HCT116 (cell line): ENCODE results near the gene AR. TPM values are rescaled to one million over a fixed set of nuclear protein-coding genes. Genes with fewer than 3 reads are reported as not detected.

Experiments
- ATAC-seq: fragments of 200-7000 bp; cut with Tn5 transposase; 2 replicates; pipeline ENCODE4 v1.9.1; 2020; ENCODE audit warnings: mild to moderate bottlenecking, moderate library complexity
- BruUV-seq: library from RNA; stranded (reverse); fragments of 400-500 nt; replicated peaks from 2 replicates; lab custom pipeline; 2021; lab: Mats Ljungman, UMichigan
- CTCF ChIA-PET: fragments of 300-600 bp; sonication (Branson Sonifier 250); formaldehyde crosslinking; loops from one replicate; lab custom pipeline; 2021; ENCODE audit warnings: antibody characterized with exemption; lab: Charles Lee
- POLR2A ChIA-PET: fragments of 300-600, 350-600 bp; sonication (Branson Sonifier 250); formaldehyde crosslinking; loops from one replicate; lab custom pipeline; 2021; ENCODE audit warnings: antibody characterized with exemption; lab: Charles Lee
- RAD21 ChIA-PET, 2 experiments: fragments of 300-600 bp; sonication (Branson Sonifier 250); formaldehyde crosslinking; loops; one replicate each; lab custom pipeline; 2023; ENCODE audit warnings: low total read pairs in 2 of 2; ENCODE audit not compliant: uncharacterized antibody in 2 of 2, unreplicated experiment in 2 of 2, low non-redundant PET in 1 of 2; lab: Charles Lee
- DNase-seq: peaks from one replicate; pipeline ENCODE4 v3.0.0-alpha.2; 2010; ENCODE audit warnings: low read depth, low spot score
- H2AFZ ChIP-seq: fragments of 200-600 bp; shearing (Covaris generic), sonication (generic); 2 replicates; pipeline ENCODE4 v1.6.1; 2017; ENCODE audit warnings: low read depth, mixed run types, mixed read lengths, antibody characterized with exemption, low read length; ENCODE audit not compliant: poor library complexity, severe bottlenecking
- H3K27ac ChIP-seq: 2 replicates; pipeline ENCODE4 v1.5.1; 2012; ENCODE audit warnings: low read depth, low read length
- H3K27me3 ChIP-seq: fragments of 200-600 bp; sonication (generic); 2 replicates; pipeline ENCODE4 v1.6.1; 2016; ENCODE audit warnings: mixed run types, low read length, mixed read lengths; ENCODE audit not compliant: insufficient read depth
- H3K36me3 ChIP-seq, 2 experiments: fragments of 200-500 bp in 1 of 2; fragments of 200-600 bp in 1 of 2; sonication (Bioruptor generic) in 1 of 2; sonication (generic) in 1 of 2; 2 replicates each; pipeline versions ENCODE4 v1.5.1 to v1.6.1; 2014 to 2016; ENCODE audit warnings: low read length in 2 of 2, inconsistent platforms in 1 of 2, mixed read lengths in 1 of 2, mixed run types in 1 of 2; ENCODE audit not compliant: insufficient read depth in 2 of 2, control insufficient read depth in 1 of 2
- H3K4me1 ChIP-seq, 2 experiments: fragments of 200-600 bp in 1 of 2; sonication (generic) in 1 of 2; 2 replicates each; pipeline versions ENCODE4 v1.5.1 to v1.6.1; 2012 to 2017; ENCODE audit warnings: low read length in 2 of 2, inconsistent platforms in 1 of 2, mild to moderate bottlenecking in 1 of 2, mixed read lengths in 1 of 2, mixed run types in 1 of 2, moderate library complexity in 1 of 2; ENCODE audit not compliant: insufficient read depth in 2 of 2, control insufficient read depth in 1 of 2
- H3K4me2 ChIP-seq: fragments of 200-600 bp; sonication (generic); 2 replicates; pipeline ENCODE4 v1.6.1; 2017; ENCODE audit warnings: mixed run types, low read length, mixed read lengths
- H3K4me3 ChIP-seq, 2 experiments: fragments of 200-600 bp in 1 of 2; sonication (generic) in 1 of 2; replicated peaks in 1 of 2; 2 replicates each; pipeline ENCODE4 v1.5.1; 2011 to 2016; ENCODE audit warnings: low read length in 2 of 2, control low read depth in 1 of 2, low read depth in 1 of 2, mild to moderate bottlenecking in 1 of 2, mixed read lengths in 1 of 2, mixed run types in 1 of 2
- H3K79me2 ChIP-seq: fragments of 200-600 bp; sonication (generic); 2 replicates; pipeline ENCODE4 v1.6.1; 2017; ENCODE audit warnings: mild to moderate bottlenecking, mixed run types, low read length, moderate library complexity, mixed read lengths; ENCODE audit not compliant: insufficient read depth
- H3K9ac ChIP-seq: fragments of 200-600 bp; sonication (generic); 2 replicates; pipeline ENCODE4 v1.6.1; 2016; ENCODE audit warnings: low read length, mixed read lengths
- H3K9me2 ChIP-seq: fragments of 200-600 bp; sonication (generic), shearing (Covaris generic); 2 replicates; pipeline ENCODE4 v1.6.1; 2017; ENCODE audit warnings: mixed run types, mild to moderate bottlenecking, moderate library complexity; ENCODE audit not compliant: insufficient read depth
- H3K9me3 ChIP-seq, 2 experiments: fragments of 200-500 bp in 1 of 2; fragments of 200-600 bp in 1 of 2; sonication (Bioruptor generic) in 1 of 2; sonication (generic) in 1 of 2; 2 replicates each; pipeline ENCODE4 v1.6.1; 2014 to 2017; ENCODE audit warnings: low read length in 2 of 2, mixed read lengths in 2 of 2, inconsistent platforms in 1 of 2, low read depth in 1 of 2, mild to moderate bottlenecking in 1 of 2, mixed run types in 1 of 2, moderate library complexity in 1 of 2; ENCODE audit not compliant: control insufficient read depth in 1 of 2, insufficient read depth in 1 of 2
- H4K20me1 ChIP-seq: fragments of 200-600 bp; sonication (generic), shearing (Covaris generic); 2 replicates; pipeline ENCODE4 v1.6.1; 2017; ENCODE audit warnings: mixed run types, mild to moderate bottlenecking, moderate library complexity; ENCODE audit not compliant: insufficient read depth
- CBX3 ChIP-seq: IDR thresholded peaks from 2 replicates; pipeline ENCODE4 v1.6.1; 2012; ENCODE audit warnings: low read depth
- ELF1 ChIP-seq: IDR thresholded peaks from 2 replicates; pipeline ENCODE4 v1.6.1; 2012; ENCODE audit warnings: low read depth, borderline replicate concordance
- EZH2 ChIP-seq: fragments of 200-600 bp; sonication (generic); IDR thresholded peaks from 2 replicates; pipeline ENCODE4 v1.6.1; 2017; ENCODE audit warnings: antibody characterized with exemption, mixed run types
- EZH2phosphoT487 ChIP-seq: fragments of 200-600 bp; IDR thresholded peaks from 2 replicates; pipeline ENCODE4 v1.6.1; 2018; ENCODE audit warnings: antibody characterized with exemption, borderline replicate concordance
- JUND ChIP-seq: IDR thresholded peaks from 2 replicates; pipeline ENCODE4 v1.6.1; 2012
- RAD21 ChIP-seq: IDR thresholded peaks from 2 replicates; pipeline ENCODE4 v1.6.1; 2012; ENCODE audit warnings: low read depth, mild to moderate bottlenecking
- SP1 ChIP-seq: IDR thresholded peaks from 2 replicates; pipeline ENCODE4 v1.6.1; 2012; ENCODE audit warnings: low read depth
- SRF ChIP-seq: IDR thresholded peaks from 2 replicates; pipeline ENCODE4 v1.6.1; 2012; ENCODE audit warnings: low read depth
- YY1 ChIP-seq: IDR thresholded peaks from 2 replicates; pipeline ENCODE4 v1.6.1; 2011; ENCODE audit warnings: low read length, low read depth, moderate library complexity, mild to moderate bottlenecking; ENCODE audit not compliant: insufficient replicate concordance; ENCODE audit errors: extremely low read depth
- ZFX ChIP-seq: fragments of 450-650 bp; IDR thresholded peaks from 2 replicates; pipeline ENCODE4 v1.6.1; 2017
- ZNF274 ChIP-seq: fragments of 200-500 bp; sonication (Bioruptor generic); IDR thresholded peaks from 2 replicates; pipeline ENCODE4 v1.6.1; 2014; ENCODE audit warnings: mild to moderate bottlenecking, low read depth, low read length, inconsistent platforms
- intact Hi-C: fragments of 100-400 bp; cut with micrococcal nuclease; formaldehyde crosslinking; loops from 2 replicates; pipeline ENCODE4 v1.10.0; 2022
- total RNA-seq: library from RNA; stranded (reverse); gene quantifications from one replicate; pipeline ENCODE4 v1.2.1, GENCODE V29; 2021; ENCODE audit not compliant: unreplicated experiment
- TF ChIP-seq, protein P1 (sequence below): IDR thresholded peaks from 2 replicates; pipeline ENCODE4 v1.6.1; 2011; ENCODE audit warnings: mild to moderate bottlenecking, low read length, moderate library complexity; ENCODE audit not compliant: insufficient replicate concordance; ENCODE audit errors: extremely low read depth

The AR gene
- total RNA-seq, 1 experiment from 2014 or later = 0.02 TPM

DNA sequence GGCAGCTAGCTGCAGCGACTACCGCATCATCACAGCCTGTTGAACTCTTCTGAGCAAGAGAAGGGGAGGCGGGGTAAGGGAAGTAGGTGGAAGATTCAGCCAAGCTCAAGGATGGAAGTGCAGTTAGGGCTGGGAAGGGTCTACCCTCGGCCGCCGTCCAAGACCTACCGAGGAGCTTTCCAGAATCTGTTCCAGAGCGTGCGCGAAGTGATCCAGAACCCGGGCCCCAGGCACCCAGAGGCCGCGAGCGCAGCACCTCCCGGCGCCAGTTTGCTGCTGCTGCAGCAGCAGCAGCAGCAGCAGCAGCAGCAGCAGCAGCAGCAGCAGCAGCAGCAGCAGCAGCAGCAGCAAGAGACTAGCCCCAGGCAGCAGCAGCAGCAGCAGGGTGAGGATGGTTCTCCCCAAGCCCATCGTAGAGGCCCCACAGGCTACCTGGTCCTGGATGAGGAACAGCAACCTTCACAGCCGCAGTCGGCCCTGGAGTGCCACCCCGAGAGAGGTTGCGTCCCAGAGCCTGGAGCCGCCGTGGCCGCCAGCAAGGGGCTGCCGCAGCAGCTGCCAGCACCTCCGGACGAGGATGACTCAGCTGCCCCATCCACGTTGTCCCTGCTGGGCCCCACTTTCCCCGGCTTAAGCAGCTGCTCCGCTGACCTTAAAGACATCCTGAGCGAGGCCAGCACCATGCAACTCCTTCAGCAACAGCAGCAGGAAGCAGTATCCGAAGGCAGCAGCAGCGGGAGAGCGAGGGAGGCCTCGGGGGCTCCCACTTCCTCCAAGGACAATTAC, 1.4 kb downstream of the AR start:
- no peaks in the 10 kb centered on the region for H3K36me3 ChIP-seq
- H3K9ac ChIP-seq = no peak overlapping the region
- no peaks in the 10 kb centered on the region for H3K4me1 ChIP-seq
- DNase-seq = no peak
- ATAC-seq = no peak
- ChIA-PET POLR2A (no interaction called here), CTCF (no interaction called here), RAD21 (no interaction called here)
- no peaks in the 10 kb centered on the region for H3K27me3 ChIP-seq
- no peaks in the 10 kb centered on the region for H3K79me2 ChIP-seq
- BruUV-seq = no TSS peak
- no peaks in the 10 kb centered on the region for H4K20me1 ChIP-seq
- H3K4me2 ChIP-seq = no peak overlapping the region
- TF ChIP-seq JUND (no peak), SP1 (no peak), ELF1 (no peak), ZNF274 (no peak), RAD21 (no peak)
- no peak overlapping the region for H2AFZ ChIP-seq
- no peak overlapping the region for H3K27ac ChIP-seq
- intact Hi-C loops = no loop called here
- no peaks in the 10 kb centered on the region for H3K9me3 ChIP-seq
- no peak overlapping the region for H3K4me3 ChIP-seq
- no peaks in the 10 kb centered on the region for H3K9me2 ChIP-seq

DNA sequence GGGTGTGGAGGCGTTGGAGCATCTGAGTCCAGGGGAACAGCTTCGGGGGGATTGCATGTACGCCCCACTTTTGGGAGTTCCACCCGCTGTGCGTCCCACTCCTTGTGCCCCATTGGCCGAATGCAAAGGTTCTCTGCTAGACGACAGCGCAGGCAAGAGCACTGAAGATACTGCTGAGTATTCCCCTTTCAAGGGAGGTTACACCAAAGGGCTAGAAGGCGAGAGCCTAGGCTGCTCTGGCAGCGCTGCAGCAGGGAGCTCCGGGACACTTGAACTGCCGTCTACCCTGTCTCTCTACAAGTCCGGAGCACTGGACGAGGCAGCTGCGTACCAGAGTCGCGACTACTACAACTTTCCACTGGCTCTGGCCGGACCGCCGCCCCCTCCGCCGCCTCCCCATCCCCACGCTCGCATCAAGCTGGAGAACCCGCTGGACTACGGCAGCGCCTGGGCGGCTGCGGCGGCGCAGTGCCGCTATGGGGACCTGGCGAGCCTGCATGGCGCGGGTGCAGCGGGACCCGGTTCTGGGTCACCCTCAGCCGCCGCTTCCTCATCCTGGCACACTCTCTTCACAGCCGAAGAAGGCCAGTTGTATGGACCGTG, 2.2 kb downstream of the AR start:
- Histone ChIP-seq H4K20me1 (no peaks in the 10 kb centered on the region), H3K4me2 (no peak overlapping the region), H3K27ac (no peak overlapping the region), H3K27me3 (no peaks in the 10 kb centered on the region), H3K4me3 (no peak overlapping the region), H3K79me2 (no peaks in the 10 kb centered on the region), H3K36me3 (no peaks in the 10 kb centered on the region), H3K4me1 (no peaks in the 10 kb centered on the region), H2AFZ (no peak overlapping the region), H3K9me2 (no peaks in the 10 kb centered on the region), H3K9me3 (no peaks in the 10 kb centered on the region), H3K9ac (no peak overlapping the region)
- intact Hi-C loops = no loop called here
- DNase-seq (no peak), ATAC-seq (no peak)
- CTCF ChIA-PET = no interaction called here
- RAD21 ChIA-PET = no interaction called here
- POLR2A ChIA-PET = no interaction called here
- no TSS peak for BruUV-seq
- TF ChIP-seq SP1 (no peak), EZH2phosphoT487 (no peak), ELF1 (no peak), EZH2 (no peak), YY1 (no peak), SRF (no peak), ZFX (no peak), CBX3 (no peak)
- TF ChIP-seq, protein P1, sequence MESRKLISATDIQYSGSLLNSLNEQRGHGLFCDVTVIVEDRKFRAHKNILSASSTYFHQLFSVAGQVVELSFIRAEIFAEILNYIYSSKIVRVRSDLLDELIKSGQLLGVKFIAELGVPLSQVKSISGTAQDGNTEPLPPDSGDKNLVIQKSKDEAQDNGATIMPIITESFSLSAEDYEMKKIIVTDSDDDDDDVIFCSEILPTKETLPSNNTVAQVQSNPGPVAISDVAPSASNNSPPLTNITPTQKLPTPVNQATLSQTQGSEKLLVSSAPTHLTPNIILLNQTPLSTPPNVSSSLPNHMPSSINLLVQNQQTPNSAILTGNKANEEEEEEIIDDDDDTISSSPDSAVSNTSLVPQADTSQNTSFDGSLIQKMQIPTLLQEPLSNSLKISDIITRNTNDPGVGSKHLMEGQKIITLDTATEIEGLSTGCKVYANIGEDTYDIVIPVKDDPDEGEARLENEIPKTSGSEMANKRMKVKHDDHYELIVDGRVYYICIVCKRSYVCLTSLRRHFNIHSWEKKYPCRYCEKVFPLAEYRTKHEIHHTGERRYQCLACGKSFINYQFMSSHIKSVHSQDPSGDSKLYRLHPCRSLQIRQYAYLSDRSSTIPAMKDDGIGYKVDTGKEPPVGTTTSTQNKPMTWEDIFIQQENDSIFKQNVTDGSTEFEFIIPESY = no peak
